Measurements from ENCODE around the gene LMX1B. TPM values are rescaled to one million over a fixed set of nuclear protein-coding genes. Genes with fewer than 3 reads are reported as not detected.

Gene LMX1B
- total RNA-seq, 1 donor from 2014 or later = 0.14 TPM

DNA sequence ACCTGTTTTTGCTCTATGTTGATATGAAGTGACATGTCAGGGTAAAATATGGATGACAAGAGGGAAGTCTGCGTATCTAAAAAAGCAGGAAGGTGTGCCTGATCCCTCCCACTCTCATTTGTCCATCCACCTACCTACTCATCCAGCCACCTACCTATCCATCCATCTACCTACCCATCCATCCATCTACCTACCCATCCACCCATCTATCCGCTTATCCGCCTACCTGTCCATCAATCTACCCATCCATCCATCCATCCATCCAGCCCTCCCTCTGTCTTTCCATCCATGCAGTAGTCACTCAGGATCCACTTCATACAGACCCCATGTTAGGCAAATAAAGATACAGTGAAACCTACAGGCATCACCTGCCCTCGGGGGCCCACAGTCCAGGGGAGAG lies 32.4 kb downstream of the LMX1B start:
- no peaks in the 10 kb centered on the region for H3K36me3 ChIP-seq
- no peak overlapping the region for H3K27ac ChIP-seq
- intact Hi-C loops (cut with DNase I) = no loop called here
- no peaks in the 10 kb centered on the region for H3K9me3 ChIP-seq
- no peak overlapping the region for H3K4me3 ChIP-seq
- DNase-seq = no peak
- H3K4me1 ChIP-seq = no peaks in the 10 kb centered on the region
- peaks cover 74% of the 10 kb centered on the region for H3K27me3 ChIP-seq
- TF ChIP-seq, protein P1, sequence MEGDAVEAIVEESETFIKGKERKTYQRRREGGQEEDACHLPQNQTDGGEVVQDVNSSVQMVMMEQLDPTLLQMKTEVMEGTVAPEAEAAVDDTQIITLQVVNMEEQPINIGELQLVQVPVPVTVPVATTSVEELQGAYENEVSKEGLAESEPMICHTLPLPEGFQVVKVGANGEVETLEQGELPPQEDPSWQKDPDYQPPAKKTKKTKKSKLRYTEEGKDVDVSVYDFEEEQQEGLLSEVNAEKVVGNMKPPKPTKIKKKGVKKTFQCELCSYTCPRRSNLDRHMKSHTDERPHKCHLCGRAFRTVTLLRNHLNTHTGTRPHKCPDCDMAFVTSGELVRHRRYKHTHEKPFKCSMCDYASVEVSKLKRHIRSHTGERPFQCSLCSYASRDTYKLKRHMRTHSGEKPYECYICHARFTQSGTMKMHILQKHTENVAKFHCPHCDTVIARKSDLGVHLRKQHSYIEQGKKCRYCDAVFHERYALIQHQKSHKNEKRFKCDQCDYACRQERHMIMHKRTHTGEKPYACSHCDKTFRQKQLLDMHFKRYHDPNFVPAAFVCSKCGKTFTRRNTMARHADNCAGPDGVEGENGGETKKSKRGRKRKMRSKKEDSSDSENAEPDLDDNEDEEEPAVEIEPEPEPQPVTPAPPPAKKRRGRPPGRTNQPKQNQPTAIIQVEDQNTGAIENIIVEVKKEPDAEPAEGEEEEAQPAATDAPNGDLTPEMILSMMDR (IDR thresholded peaks at IDR 0.05) = no peak
- ATAC-seq = no peak

GRCh38 chr9:126647585-126648411 lies 34.1 kb downstream of the LMX1B start:
- Histone ChIP-seq H3K4me1 (no peaks in the 10 kb centered on the region), H3K27ac (no peak overlapping the region), H3K4me3 (no peak overlapping the region), H3K36me3 (no peaks in the 10 kb centered on the region), H3K9me3 (no peaks in the 10 kb centered on the region), H3K27me3 (peaks cover 75% of the 10 kb centered on the region)
- no peak for ATAC-seq
- DNase-seq = no peak
- TF ChIP-seq, protein P1 (IDR thresholded peaks at IDR 0.05) = no peak
- intact Hi-C loops (cut with DNase I) = no loop called here

DNA sequence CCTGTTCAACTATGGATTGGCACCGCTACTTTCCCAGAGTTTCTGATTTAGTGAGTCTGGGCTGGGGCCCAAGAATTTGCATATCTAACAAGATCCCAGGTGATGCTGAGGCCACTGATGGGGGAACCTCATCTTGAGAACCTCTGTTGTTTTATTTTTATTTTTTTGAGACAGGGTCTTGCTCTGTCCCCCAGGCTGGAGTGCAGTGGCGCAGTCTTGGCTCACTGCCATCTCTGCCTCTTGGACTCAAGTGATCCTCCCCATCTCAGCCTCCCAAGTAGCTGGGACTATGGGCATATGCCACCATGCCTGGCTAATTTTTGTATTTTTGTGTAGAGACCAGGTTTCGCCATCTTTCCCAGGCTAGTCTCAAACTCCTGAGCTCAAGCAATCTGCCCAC lies 35.7 kb downstream of the LMX1B start:
- ATAC-seq = no peak
- no peak for DNase-seq
- no peaks in the 10 kb centered on the region for H3K9me3 ChIP-seq
- H3K27me3 ChIP-seq = peaks cover 67% of the 10 kb centered on the region
- TF ChIP-seq, protein P1 (IDR thresholded peaks at IDR 0.05) = no peak
- no peaks in the 10 kb centered on the region for H3K4me1 ChIP-seq
- no peaks in the 10 kb centered on the region for H3K36me3 ChIP-seq
- H3K4me3 ChIP-seq = no peak overlapping the region
- intact Hi-C loops (cut with DNase I) = no loop called here
- no peak overlapping the region for H3K27ac ChIP-seq

DNA sequence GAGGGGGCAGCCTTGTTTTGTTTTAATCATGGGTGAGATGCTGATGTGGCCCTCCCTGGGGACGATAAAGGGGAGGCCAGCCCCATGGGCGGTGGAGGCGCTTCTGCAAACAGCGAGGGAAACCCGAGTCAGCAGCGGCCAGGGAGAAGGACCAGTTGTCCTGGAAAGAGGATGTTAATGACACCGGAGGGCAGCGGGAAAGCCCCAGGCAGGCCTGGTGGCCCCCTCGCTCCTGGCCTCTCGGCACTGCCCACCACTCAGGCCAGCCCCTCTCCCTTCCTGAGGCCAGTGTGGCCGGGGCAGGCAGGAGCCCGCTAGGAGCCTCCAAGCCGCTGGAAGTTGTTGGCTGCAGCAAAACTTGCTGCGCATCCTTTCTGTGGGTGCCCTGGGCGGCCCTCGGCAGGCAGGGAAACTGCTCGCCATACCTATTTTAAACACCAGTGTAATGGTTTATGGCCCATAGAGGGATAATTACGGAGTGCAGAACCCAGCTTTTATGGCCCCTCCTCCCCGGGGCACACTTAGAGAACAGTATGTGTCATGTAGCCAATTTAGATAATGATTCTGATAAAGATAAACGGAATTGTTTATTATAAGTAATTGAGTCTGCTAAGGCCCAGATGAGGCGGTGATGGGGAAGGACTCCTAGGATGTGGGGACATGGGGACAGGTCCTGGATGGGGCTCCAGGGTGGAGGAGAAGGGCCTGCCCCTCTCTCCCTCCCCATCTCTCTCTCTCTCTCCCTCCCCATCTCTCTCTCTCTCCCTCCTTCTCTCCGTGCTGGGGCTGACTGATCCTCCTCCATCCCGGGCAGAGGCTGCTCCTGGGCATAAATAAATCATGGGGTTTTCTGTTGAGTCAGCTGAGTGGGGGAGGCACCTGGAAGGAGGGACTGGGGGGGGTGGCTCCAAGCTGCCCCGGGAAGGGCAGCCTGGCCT lies 36.9 kb downstream of the LMX1B start:
- TF ChIP-seq, protein P1 (IDR thresholded peaks at IDR 0.05) = no peak
- Histone ChIP-seq H3K36me3 (no peaks in the 10 kb centered on the region), H3K9me3 (no peaks in the 10 kb centered on the region), H3K4me1 (no peaks in the 10 kb centered on the region), H3K27me3 (peaks cover 66% of the 10 kb centered on the region), H3K4me3 (no peak overlapping the region), H3K27ac (no peak overlapping the region)
- intact Hi-C loops (cut with DNase I) = no loop called here
- DNase-seq = no peak
- ATAC-seq = no peak

DNA sequence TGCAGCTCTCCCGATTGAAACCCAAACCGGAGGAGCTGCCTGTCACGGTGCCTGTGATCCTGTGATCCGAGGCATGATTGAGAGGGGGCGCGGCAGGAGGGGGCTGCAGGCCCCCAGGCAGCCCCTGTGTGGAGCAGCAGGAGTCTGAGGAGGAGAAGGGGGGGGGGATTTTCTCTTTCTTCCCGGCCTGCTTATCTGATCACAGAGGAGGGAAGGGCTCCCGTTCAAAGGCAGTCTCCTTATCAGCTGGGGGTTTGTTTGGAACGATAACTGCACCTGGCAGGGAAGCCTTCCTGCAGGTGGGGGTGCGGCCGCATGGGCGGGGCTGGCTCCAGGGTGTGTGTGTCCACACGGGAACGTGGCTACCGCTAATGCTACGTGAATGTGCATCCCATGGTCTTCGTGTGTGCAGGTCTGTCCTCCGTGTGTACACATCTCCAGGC lies 38.4 kb downstream of the LMX1B start:
- no peak for DNase-seq
- H3K27ac ChIP-seq = no peak overlapping the region
- intact Hi-C loops (cut with DNase I) = no loop called here
- H3K27me3 ChIP-seq = peaks cover 60% of the 10 kb centered on the region
- no peak overlapping the region for H3K4me3 ChIP-seq
- no peaks in the 10 kb centered on the region for H3K36me3 ChIP-seq
- no peak for ATAC-seq
- H3K9me3 ChIP-seq = no peaks in the 10 kb centered on the region
- TF ChIP-seq, protein P1 (IDR thresholded peaks at IDR 0.05) = no peak
- no peaks in the 10 kb centered on the region for H3K4me1 ChIP-seq

Measured in upper lobe of right lung (tissue), 1 donor.